Activated CD4-positive, alpha-beta memory T cell treated with anti-CD3 and anti-CD28 coated beads for 36 hours (primary cell): ENCODE results near the gene VIPR2. TPM values are rescaled to one million over a fixed set of nuclear protein-coding genes. Genes with fewer than 3 reads are reported as not detected.

Source experiments
- CTCF ChIA-PET: fragments of 350-600 bp; sonication (Branson Sonifier 250); formaldehyde crosslinking; loops from one replicate; lab custom pipeline; 2021; ENCODE audit warnings: antibody characterized with exemption, inconsistent platforms; lab: Charles Lee
- POLR2A ChIA-PET: fragments of 350-600 bp; sonication (Branson Sonifier 250); formaldehyde crosslinking; loops from one replicate; lab custom pipeline; 2021; ENCODE audit warnings: antibody characterized with exemption; lab: Charles Lee
- DNase-seq: peaks from one replicate; pipeline ENCODE4 v3.0.0-alpha.2; 2020
- H3K27ac Mint-ChIP-seq: one replicate; pipeline ENCODE4 v1.8.0; 2021; ENCODE audit warnings: mixed read lengths
- H3K27me3 Mint-ChIP-seq: one replicate; pipeline ENCODE4 v1.8.0; 2021; ENCODE audit warnings: mixed read lengths
- H3K36me3 Mint-ChIP-seq: one replicate; pipeline ENCODE4 v1.8.0; 2021; ENCODE audit warnings: mixed read lengths
- H3K4me1 Mint-ChIP-seq: one replicate; pipeline ENCODE4 v1.8.0; 2021; ENCODE audit warnings: low read depth, mixed read lengths
- H3K4me3 Mint-ChIP-seq: one replicate; pipeline ENCODE4 v1.8.0; 2021; ENCODE audit warnings: mild to moderate bottlenecking, mixed read lengths
- H3K9me3 Mint-ChIP-seq: one replicate; pipeline ENCODE4 v1.8.0; 2021; ENCODE audit warnings: mixed read lengths
- intact Hi-C: fragments of 100-400 bp; cut with micrococcal nuclease; formaldehyde crosslinking; loops from one replicate; pipeline ENCODE4 v1.15.1; 2023
- total RNA-seq, 2 experiments: library from RNA; stranded (reverse); gene quantifications; one replicate each; pipeline ENCODE4 v1.2.3, GENCODE V29; 2021

Gene VIPR2
- total RNA-seq, 2 experiments from 2014 or later = 0.55 to 0.56 TPM

DNA sequence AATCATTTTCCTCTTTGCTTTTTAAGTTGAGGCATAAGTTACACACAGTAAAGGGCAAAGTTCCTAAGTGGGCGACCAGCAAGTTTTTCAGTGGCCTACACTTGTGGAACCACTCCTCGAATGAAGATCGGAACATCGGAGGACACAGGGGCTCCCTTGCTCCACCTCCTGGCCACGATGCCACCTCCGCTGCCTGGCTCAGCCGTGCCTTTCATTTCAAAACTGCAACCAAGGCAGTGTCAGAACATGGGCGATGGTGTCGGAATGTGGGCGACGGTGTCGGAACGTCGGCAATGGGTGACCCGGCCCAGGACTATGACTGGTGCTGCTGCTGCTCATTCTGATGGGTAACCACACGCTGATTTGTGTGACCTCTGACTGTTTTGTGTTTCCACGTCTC is 9.6 kb upstream of the VIPR2 start:
- Mint-ChIP-seq H3K4me3 (no peak overlapping the region), H3K4me1 (no peaks in the 10 kb centered on the region), H3K9me3 (no peaks in the 10 kb centered on the region), H3K27me3 (peaks cover 4% of the 10 kb centered on the region), H3K27ac (no peak overlapping the region), H3K36me3 (no peaks in the 10 kb centered on the region)
- DNase-seq = peak; percentile 26
- POLR2A ChIA-PET = no interaction called here
- CTCF ChIA-PET = no interaction called here
- intact Hi-C loops = no loop called here

DNA sequence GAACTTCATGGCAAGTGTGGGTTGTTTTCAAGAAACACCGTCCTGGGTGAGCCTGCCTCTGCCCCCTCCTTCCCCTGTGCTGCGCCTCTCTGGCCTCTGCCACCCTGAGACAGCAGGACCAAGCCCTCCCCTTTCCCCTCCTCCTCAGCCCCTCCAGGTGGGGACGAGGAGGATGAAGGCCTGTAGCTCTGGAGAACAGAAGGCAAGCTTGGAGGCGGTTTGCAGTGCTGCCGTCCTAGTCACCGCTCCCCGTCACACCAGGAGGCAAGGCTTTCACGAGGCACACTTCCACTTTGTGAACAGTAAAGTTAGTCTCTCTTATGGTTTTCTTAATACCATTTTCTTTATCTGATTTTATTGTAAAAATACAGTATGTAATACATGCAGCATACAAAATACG is 8.8 kb upstream of the VIPR2 start:
- intact Hi-C loops = no loop called here
- Mint-ChIP-seq H3K9me3 (no peaks in the 10 kb centered on the region), H3K4me1 (no peaks in the 10 kb centered on the region), H3K27me3 (peaks cover 3% of the 10 kb centered on the region), H3K4me3 (no peak overlapping the region), H3K27ac (no peak overlapping the region), H3K36me3 (no peaks in the 10 kb centered on the region)
- CTCF ChIA-PET = no interaction called here
- no peak for DNase-seq
- POLR2A ChIA-PET = no interaction called here

DNA sequence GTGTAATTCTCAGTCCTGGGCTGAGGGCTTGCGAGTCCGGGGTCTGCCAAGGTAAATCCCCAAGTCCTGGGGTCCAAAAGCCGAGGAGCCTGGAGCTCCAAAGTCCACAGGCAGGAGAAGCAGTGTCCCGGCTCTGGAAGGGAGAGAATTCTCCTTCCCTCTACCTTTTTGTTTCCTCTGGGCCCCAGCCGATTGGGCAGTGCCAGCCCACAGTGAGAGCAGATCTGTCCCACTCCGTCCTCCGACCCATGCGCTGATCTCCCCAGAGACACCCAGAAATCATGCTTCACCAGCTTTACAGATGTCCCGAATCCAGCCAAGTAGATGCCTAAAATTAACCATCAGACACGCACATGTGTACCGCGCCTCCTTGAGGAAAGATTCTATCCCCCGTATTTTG is 8.1 kb upstream of the VIPR2 start:
- H3K36me3 Mint-ChIP-seq = no peaks in the 10 kb centered on the region
- no peak for DNase-seq
- H3K9me3 Mint-ChIP-seq = no peaks in the 10 kb centered on the region
- no peaks in the 10 kb centered on the region for H3K4me1 Mint-ChIP-seq
- H3K27me3 Mint-ChIP-seq = no peaks in the 10 kb centered on the region
- H3K27ac Mint-ChIP-seq = no peak overlapping the region
- ChIA-PET POLR2A (no interaction called here), CTCF (no interaction called here)
- intact Hi-C loops = no loop called here
- H3K4me3 Mint-ChIP-seq = no peak overlapping the region

DNA sequence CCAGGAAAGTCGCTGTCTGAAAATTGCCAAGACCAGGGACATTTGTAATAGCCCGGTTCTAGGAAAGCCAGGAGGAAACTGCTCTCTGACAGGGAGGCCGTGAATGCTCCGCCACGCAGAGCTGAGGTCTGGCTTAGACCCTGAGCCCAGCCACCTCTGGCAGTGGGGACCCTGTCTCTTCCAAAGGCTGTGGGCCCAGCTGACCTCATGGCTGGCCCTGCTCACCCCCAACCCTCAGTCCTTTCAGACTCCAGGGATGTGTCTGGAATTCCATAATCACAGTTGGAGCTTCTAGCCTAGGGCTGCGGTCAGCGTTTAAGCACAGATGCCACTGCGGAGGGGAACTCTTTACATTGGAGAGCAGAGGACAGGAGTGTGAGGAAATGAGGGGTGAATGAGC is 6.6 kb upstream of the VIPR2 start:
- no peaks in the 10 kb centered on the region for H3K4me1 Mint-ChIP-seq
- no peaks in the 10 kb centered on the region for H3K27me3 Mint-ChIP-seq
- CTCF ChIA-PET = no interaction called here
- H3K4me3 Mint-ChIP-seq = no peak overlapping the region
- intact Hi-C loops = no loop called here
- H3K36me3 Mint-ChIP-seq = no peaks in the 10 kb centered on the region
- POLR2A ChIA-PET = no interaction called here
- no peak overlapping the region for H3K27ac Mint-ChIP-seq
- H3K9me3 Mint-ChIP-seq = no peaks in the 10 kb centered on the region
- DNase-seq = no peak

DNA sequence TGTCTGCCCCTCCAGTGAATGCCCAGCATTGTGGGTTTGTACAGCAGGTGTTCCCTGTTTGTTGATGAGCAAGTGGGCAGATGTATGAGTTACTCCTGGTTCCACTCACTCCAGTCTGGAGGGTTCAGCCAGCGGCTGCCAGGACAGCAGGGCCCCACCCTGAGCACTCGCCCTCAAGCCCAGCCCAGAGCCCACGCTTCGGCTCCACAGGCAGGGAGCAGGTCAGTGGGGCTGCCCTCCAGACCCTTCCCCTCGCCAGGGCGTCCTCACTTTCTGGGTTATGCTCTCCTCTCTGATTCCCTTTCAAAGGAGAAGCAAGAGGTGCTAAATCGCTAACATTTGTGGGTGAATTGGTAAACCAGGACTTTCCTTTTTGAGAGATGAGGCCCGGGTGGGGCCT is 4.8 kb upstream of the VIPR2 start:
- Mint-ChIP-seq H3K36me3 (no peaks in the 10 kb centered on the region), H3K27ac (no peak overlapping the region), H3K27me3 (peaks cover 3% of the 10 kb centered on the region), H3K4me3 (no peak overlapping the region), H3K4me1 (peaks cover 2% of the 10 kb centered on the region), H3K9me3 (no peaks in the 10 kb centered on the region)
- ChIA-PET POLR2A (no interaction called here), CTCF (no interaction called here)
- DNase-seq = no peak
- intact Hi-C loops = no loop called here

DNA sequence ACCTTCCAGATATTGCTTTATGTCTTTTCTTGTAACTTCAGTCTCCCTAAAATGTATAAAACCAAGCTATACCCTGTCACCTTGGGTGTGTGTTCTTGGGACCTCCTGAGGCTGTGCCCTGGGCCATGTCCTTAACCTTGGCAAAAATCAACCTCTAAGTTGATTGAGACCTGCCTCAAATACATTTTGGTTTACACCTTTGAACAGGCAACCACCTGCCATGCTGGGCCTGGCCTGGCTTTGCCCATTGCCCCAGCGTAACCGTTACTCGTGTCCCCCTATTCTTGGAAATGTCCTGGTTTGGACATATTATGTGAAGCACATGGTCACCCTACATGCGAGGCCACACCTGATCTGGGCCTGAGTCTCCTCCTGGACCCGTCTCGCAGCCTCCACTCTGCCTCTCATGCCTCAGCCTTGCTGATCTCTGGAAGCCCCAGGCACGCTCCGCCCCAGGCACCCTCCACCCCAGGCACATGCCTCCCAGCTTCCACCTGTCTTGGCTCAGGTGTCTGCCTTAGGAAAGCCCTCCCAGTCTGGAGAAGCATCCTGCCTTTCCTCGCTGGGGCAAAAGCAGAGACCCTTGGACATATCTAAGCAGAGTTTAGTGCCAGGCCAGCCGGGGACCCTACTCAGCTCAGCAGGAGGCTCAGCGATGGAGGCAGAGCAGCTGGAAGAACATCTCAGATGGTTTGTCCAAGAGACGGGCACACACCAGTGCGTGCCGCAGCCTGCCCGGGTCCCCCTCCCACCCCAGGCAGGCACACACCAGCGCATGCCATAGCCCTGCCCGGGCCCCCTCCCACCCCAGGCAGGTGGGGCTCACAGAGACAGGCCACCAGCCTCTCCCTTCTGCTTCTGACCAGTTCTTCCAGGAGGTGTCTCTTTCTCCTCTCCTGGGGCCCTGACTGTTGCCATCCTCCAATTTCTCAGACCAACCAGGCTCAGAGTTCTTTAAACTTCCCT is 4.0 kb upstream of the VIPR2 start:
- Mint-ChIP-seq H3K9me3 (no peaks in the 10 kb centered on the region), H3K27ac (no peak overlapping the region), H3K27me3 (peaks cover 7% of the 10 kb centered on the region), H3K4me1 (peaks cover 4% of the 10 kb centered on the region), H3K4me3 (no peak overlapping the region), H3K36me3 (no peaks in the 10 kb centered on the region)
- no peak for DNase-seq
- intact Hi-C loops = no loop called here
- POLR2A ChIA-PET = no interaction called here
- CTCF ChIA-PET = interaction anchor here (1.2 kb wide), 1 partner anchor 172 kb away, joined by 3 read pairs; no protein-coding TSS in a partner anchor

DNA sequence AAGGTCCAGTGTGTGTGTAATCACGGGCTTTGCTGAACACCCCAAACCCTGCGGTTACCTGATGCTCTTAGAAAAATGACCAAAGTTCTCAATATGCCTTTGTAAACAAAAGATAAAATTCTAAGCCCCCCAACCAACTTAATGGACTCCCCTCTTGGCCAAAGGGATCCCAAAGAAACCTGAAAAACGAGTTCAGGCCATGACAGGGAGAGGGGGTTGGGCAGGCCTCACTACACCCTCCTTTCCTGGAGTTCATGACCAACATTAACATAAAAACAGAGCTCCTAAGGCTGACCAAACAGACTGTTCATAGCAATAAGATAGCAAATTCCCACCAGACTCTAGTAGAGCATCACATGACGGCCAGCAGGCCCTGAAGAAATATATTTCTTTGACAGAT is 3.0 kb upstream of the VIPR2 start:
- DNase-seq = no peak
- no peak overlapping the region for H3K4me3 Mint-ChIP-seq
- H3K36me3 Mint-ChIP-seq = no peaks in the 10 kb centered on the region
- H3K4me1 Mint-ChIP-seq = peaks cover 4% of the 10 kb centered on the region
- ChIA-PET CTCF (interaction anchor here (1.2 kb wide), 1 partner anchor 171 kb away, joined by 3 read pairs; no protein-coding TSS in a partner anchor), POLR2A (no interaction called here)
- intact Hi-C loops = no loop called here
- H3K27me3 Mint-ChIP-seq = peaks cover 13% of the 10 kb centered on the region
- H3K27ac Mint-ChIP-seq = no peak overlapping the region
- H3K9me3 Mint-ChIP-seq = no peaks in the 10 kb centered on the region

DNA sequence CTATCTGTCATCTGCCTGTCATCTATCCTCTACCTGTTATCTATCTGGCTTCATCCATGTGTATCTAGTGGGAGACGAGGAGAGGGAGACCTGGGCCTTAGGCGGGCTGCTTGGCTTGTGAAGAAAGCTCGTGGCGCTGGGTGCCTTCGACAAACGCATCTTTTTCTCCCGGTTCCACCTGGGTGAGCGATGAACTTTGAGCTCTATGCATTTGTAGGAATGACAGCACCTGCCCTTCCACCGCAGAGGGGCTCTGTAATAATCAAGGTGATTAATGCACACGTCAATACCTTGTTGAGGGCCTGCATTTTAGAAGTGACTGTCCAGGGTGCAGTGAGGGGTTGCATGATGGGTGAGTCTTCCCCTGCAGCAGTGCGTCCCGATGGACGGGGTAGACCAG is 2.6 kb upstream of the VIPR2 start:
- intact Hi-C loops = no loop called here
- peaks cover 4% of the 10 kb centered on the region for H3K4me1 Mint-ChIP-seq
- no peak overlapping the region for H3K27ac Mint-ChIP-seq
- no peak for DNase-seq
- POLR2A ChIA-PET = no interaction called here
- H3K9me3 Mint-ChIP-seq = no peaks in the 10 kb centered on the region
- peaks cover 14% of the 10 kb centered on the region for H3K27me3 Mint-ChIP-seq
- H3K4me3 Mint-ChIP-seq = no peak overlapping the region
- CTCF ChIA-PET = no interaction called here
- no peaks in the 10 kb centered on the region for H3K36me3 Mint-ChIP-seq

DNA sequence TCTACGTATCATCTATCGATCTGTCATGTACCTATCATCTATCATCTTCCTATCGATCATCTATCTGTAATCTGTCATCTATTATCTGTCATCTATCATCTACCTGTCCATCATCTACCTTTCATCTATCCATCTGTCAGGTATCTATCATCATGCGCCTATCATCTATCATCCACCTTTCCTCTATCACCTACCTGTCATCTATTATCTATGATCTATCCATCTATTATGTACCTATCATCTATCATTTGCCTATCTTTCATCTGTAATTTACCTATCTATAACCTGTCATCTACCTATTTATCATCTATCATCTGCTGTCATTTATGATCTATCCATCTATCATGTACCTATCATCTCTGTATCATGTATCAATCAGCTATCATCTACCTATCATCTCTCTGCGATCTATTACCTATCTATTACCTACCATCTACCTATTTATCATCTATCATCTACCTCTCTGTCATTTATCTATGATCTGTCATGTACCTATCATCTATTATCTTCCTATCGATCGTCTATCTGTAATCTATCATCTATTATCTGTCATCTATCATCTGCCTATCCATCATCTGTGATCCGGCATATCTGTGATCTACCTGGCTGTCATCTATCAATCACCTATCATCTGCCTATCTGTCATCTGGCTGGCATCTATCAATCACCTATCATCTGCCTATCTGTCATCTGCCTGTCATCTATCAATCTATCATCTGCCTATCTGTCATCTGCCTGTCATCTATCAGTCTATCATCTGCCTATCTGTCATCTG is 1.6 kb upstream of the VIPR2 start:
- ChIA-PET POLR2A (no interaction called here), CTCF (no interaction called here)
- Mint-ChIP-seq H3K9me3 (no peaks in the 10 kb centered on the region), H3K27ac (no peak overlapping the region), H3K4me3 (no peak overlapping the region), H3K36me3 (no peaks in the 10 kb centered on the region), H3K27me3 (peaks cover 21% of the 10 kb centered on the region), H3K4me1 (peaks cover 4% of the 10 kb centered on the region)
- intact Hi-C loops = no loop called here
- DNase-seq = no peak

DNA sequence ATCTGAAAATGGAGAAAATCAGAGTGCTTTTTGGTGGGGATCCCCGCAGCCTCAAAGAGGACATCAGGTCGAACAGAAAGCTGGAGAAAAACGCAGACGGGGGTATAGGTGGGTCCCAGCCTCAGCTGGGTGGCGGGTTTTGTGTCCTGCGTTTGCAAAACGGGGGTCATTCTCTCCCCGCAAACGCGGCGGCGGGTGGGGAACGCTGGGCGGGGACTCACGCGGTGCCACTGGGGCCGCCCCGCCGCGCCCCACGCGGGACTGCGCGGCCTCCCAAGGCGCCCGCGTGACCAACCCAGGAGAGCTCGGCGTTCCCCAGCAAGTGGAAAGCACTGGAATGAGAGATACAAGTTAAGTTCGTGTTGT is 806 bp upstream of the VIPR2 start:
- intact Hi-C loops = loop anchor here (2.0 kb wide), 1 partner anchor 51 kb away; no protein-coding TSS in a partner anchor
- Mint-ChIP-seq H3K27ac (no peak overlapping the region), H3K36me3 (no peaks in the 10 kb centered on the region), H3K27me3 (peaks cover 26% of the 10 kb centered on the region), H3K4me1 (peaks cover 4% of the 10 kb centered on the region), H3K4me3 (peak overlapping the region; percentile 48), H3K9me3 (no peaks in the 10 kb centered on the region)
- POLR2A ChIA-PET = interaction anchor here (1.3 kb wide), 1 partner anchor 52 kb away, joined by 3 read pairs; no protein-coding TSS in a partner anchor
- DNase-seq = no peak
- CTCF ChIA-PET = no interaction called here

DNA sequence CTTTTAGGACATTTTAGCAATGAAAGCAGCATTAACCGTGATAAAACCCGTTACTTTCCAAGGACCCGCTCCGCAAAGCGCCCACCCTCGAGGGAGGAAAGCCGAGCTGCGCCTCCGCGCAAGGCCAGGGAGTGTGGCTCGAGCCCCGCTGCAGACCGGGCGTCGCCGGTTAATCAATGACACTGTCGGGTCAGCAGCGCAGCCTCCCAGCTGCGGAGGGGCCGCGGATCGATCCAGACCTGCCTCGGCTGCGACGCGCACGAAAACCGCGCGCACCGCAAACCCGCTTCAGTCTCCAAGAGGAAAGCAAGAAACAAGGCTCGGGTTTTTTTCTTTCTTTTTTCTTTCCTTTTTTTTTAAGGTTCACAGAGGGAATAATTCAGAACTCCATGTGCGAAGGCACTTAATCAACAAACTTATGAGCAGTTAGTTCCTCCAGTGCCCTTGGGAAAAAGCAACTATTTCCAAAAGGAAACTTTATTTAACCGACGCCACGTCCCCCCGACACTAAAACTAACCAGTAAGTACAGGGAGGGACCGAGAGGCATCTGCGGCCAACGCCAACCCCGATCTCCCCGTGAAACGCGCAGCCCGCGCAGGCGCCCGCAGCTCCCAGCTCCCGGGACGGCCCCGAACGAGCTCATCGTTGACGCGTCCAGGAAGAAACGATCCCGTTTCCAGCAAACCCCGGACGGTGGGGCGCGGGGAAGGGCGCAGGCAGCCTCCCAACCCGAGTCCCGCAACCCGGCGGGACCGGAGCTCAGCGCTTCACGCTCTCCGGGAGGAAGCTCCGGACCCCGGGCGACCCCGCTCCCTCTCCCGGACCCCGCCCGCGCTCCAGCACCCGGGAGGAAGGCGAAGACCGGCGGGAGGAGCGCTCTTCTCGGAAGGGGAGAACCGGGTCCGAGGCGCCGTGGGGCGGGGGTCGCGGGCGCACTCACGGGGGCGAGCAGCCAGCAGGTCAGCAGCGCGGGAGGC is 598 bp downstream of the VIPR2 start:
- H3K9me3 Mint-ChIP-seq = no peaks in the 10 kb centered on the region
- intact Hi-C loops = loop anchor here (2.0 kb wide), 1 partner anchor 53 kb away; no protein-coding TSS in a partner anchor

More for the DNA sequence above, 598 bp downstream of the VIPR2 start:
- Mint-ChIP-seq H3K27me3 (peaks cover 33% of the 10 kb centered on the region), H3K27ac (no peak overlapping the region), H3K4me3 (peak overlapping the region; percentile 46), H3K36me3 (no peaks in the 10 kb centered on the region), H3K4me1 (peaks cover 4% of the 10 kb centered on the region)
- peak; percentile 51 for DNase-seq
- ChIA-PET CTCF (no interaction called here), POLR2A (interaction anchor here (1.3 kb wide), 1 partner anchor 53 kb away, joined by 3 read pairs; no protein-coding TSS in a partner anchor)
